HL-60 (cell line): ENCODE measurements around the gene NPM1.
A peak's percentile ranks its signal among the peaks of the same experiment; 100 is the strongest.

Source experiments
- DNase-seq, 2 experiments: peaks; one replicate each; pipeline ENCODE4 v3.0.0-alpha.2; 2010 to 2020; ENCODE audit warnings: low read depth in 1 of 2, low spot score in 1 of 2
- H3K27ac ChIP-seq: fragments of 250-450 bp; sonication (Bioruptor Pico); replicated peaks from 2 replicates; pipeline ENCODE4 v1.5.1; 2020; ENCODE audit warnings: mild to moderate bottlenecking, moderate library complexity
- H3K27me3 ChIP-seq: fragments of 250-450 bp; sonication (Bioruptor Pico); 2 replicates; pipeline ENCODE4 v1.5.1; 2021; ENCODE audit warnings: mild to moderate bottlenecking, moderate library complexity; ENCODE audit not compliant: insufficient read depth, poor library complexity, severe bottlenecking
- H3K4me3 ChIP-seq: replicated peaks from 2 replicates; pipeline ENCODE4 v1.5.1; 2011; ENCODE audit warnings: mild to moderate bottlenecking, control low read depth, low read length; ENCODE audit not compliant: insufficient read depth
- CTCF ChIP-seq: IDR thresholded peaks from one replicate; pipeline ENCODE4 v1.5.1; 2011; ENCODE audit warnings: low read length, control low read depth, inconsistent platforms; ENCODE audit not compliant: insufficient read depth
- GABPA ChIP-seq: IDR thresholded peaks from 2 replicates; pipeline ENCODE4 v1.6.1; 2012; ENCODE audit warnings: low read depth
- POLR2AphosphoS5 ChIP-seq: IDR thresholded peaks from 2 replicates; pipeline ENCODE4 v1.6.1; 2012; ENCODE audit warnings: low read depth
- SPI1 ChIP-seq: IDR thresholded peaks from 2 replicates; pipeline ENCODE4 v1.6.1; 2012; ENCODE audit warnings: low read depth, mild to moderate bottlenecking, borderline replicate concordance
- TF ChIP-seq, protein P1 (sequence below): IDR thresholded peaks from 2 replicates; pipeline ENCODE4 v1.6.1; 2012; ENCODE audit warnings: low read depth; ENCODE audit not compliant: insufficient replicate concordance

NPM1 gene

DNA sequence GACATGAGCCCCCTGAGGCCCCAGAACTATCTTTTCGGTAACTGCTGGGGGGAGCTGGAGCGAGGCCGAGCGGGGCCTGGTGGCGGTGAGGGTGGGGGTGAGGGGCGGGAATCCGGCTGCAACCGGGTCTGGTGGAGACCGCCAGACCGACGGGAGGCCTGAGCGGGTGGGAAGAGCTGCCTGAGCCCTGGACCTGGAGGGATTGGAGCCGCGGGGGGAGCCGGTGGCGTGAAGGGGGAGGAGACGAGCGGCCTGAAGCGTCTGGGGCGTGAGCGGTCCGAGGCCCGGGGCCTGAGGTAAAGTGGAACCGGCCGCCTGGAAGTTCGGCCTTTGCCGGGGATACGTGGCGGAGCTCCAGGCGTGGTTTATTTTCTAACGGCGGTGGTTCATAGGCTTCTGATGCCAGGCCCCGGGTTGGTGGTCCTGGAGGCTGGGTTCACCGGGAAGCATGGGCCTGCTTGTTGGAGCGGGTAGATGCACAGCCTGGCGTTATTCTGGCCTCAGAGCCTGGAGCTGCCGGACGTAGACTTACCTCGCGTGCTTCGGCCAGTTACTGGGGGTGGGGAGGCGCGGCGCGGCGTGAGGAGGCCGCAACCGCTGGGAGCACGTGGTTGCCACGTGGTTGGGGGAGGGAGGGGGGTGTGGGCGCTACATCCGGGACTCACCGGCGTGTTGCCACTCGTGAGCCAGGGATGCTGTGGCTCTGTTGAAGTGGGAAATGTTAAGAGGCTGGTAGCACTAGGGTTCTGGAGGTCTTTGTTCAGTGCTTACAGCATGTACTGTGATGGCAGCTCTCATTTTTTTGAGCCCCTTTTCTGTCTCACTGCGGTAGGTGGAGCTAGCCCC, 544 bp downstream of the NPM1 start:
- peak; percentile 81 to 82 for DNase-seq
- peak overlapping the region; percentile 59 for H3K4me3 ChIP-seq
- H3K27me3 ChIP-seq: no peaks in the 10 kb centered on the region
- no peak for TF ChIP-seq SPI1
- TF ChIP-seq POLR2AphosphoS5: peak; percentile 83
- TF ChIP-seq CTCF: no peak
- TF ChIP-seq GABPA: no peak
- TF ChIP-seq, protein P1, sequence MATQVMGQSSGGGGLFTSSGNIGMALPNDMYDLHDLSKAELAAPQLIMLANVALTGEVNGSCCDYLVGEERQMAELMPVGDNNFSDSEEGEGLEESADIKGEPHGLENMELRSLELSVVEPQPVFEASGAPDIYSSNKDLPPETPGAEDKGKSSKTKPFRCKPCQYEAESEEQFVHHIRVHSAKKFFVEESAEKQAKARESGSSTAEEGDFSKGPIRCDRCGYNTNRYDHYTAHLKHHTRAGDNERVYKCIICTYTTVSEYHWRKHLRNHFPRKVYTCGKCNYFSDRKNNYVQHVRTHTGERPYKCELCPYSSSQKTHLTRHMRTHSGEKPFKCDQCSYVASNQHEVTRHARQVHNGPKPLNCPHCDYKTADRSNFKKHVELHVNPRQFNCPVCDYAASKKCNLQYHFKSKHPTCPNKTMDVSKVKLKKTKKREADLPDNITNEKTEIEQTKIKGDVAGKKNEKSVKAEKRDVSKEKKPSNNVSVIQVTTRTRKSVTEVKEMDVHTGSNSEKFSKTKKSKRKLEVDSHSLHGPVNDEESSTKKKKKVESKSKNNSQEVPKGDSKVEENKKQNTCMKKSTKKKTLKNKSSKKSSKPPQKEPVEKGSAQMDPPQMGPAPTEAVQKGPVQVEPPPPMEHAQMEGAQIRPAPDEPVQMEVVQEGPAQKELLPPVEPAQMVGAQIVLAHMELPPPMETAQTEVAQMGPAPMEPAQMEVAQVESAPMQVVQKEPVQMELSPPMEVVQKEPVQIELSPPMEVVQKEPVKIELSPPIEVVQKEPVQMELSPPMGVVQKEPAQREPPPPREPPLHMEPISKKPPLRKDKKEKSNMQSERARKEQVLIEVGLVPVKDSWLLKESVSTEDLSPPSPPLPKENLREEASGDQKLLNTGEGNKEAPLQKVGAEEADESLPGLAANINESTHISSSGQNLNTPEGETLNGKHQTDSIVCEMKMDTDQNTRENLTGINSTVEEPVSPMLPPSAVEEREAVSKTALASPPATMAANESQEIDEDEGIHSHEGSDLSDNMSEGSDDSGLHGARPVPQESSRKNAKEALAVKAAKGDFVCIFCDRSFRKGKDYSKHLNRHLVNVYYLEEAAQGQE: peak; percentile 67
- H3K27ac ChIP-seq: peak overlapping the region; percentile 92

DNA sequence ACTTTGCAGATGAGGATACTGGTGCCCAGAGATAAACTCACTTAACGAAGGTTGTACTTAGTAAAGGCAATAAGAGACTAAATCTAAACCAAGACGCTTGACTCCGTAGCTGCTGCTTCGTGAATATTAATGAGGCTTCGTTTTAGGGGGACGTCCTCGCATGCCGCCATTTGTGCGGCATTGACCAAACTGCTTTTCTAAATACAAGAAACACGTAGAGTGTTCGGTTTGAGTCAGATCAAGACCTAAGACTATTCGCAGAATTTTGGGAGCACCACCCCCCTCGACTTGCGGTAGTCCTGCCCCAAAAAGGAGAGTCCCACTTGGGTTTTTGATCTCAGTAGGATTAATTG, 1.1 kb downstream of the NPM1 start:
- no peak for TF ChIP-seq CTCF
- 0 out of 2 replicates have a peak, but pooled peaks have one; percentile 8 for TF ChIP-seq POLR2AphosphoS5
- TF ChIP-seq SPI1: no peak
- TF ChIP-seq, protein P1: no peak
- no peak for TF ChIP-seq GABPA
- H3K4me3 ChIP-seq: peak overlapping the region; percentile 59
- no peak for DNase-seq
- no peaks in the 10 kb centered on the region for H3K27me3 ChIP-seq
- peak overlapping the region; percentile 92 for H3K27ac ChIP-seq

DNA sequence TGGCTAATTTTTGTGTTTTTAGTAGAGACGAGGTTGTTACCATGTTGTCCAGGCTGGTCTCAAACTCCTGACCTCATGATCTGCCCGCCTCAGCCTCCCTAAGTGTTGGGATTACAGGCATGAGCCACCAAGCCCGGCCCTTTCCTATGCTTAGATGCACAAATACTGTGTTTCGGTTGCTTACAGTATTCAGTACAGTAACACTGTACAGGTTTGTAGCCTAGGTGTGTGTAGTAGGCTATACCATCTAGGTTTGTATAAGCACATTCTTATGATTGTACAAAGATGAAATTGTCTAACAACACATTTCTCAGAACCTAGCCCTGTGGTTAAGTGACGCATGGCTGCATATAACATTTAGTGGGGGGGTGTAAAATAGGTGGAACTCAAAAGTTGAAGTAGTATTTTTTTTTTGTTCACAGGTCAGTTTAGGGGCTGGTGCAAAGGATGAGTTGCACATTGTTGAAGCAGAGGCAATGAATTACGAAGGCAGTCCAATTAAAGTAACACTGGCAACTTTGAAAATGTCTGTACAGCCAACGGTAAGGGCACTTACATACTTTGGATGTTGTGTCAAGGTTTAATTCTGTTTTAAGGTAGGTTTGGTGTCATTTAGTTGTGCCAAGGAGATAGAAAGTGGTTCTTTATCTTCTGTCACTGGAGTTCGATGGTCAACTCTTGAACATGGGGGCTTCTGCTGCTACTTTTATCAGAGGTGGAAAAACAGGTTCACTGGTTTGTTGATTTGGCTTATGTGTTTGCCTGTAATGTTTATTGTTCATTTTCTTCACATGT, 3.4 kb downstream of the NPM1 start:
- TF ChIP-seq POLR2AphosphoS5 (peak; percentile 43; the same call in 1 of the 2 replicates), SPI1 (no peak)
- no peaks in the 10 kb centered on the region for H3K27me3 ChIP-seq
- DNase-seq: no peak
- H3K4me3 ChIP-seq: peak overlapping the region; percentile 59
- no peak overlapping the region for H3K27ac ChIP-seq

- DNase-seq: peak in 1 of 2 experiments; percentile 50
- TF ChIP-seq, protein P1: no peak
- Histone ChIP-seq H3K27ac (no peak overlapping the region), H3K4me3 (peak overlapping the region; percentile 7; the same call in 1 of the 2 replicates), H3K27me3 (no peaks in the 10 kb centered on the region)
These were observed 4.4 kb downstream of the NPM1 start for GRCh38 chr5:171391996-171392577.
